ENCODE data around the gene EMSY. TPM values are rescaled to one million over a fixed set of nuclear protein-coding genes. Genes with fewer than 3 reads are reported as not detected.

Gene EMSY
- total RNA-seq, 1 experiment from 2014 or later = 9.0 TPM

- no peak for DNase-seq (ENCODE audit: extremely low read depth, low read depth)
Measured at GRCh38 chr11:76515494-76515893, 70.7 kb downstream of the EMSY start.

GRCh38 chr11:76523147-76523546 lies 78.3 kb downstream of the EMSY start:
- DNase-seq (ENCODE audit: extremely low read depth, low read depth) = no peak

GRCh38 chr11:76523786-76524436 lies 79.1 kb downstream of the EMSY start:
- no peak for DNase-seq (ENCODE audit: extremely low read depth, low read depth)

- no peak for DNase-seq (ENCODE audit: extremely low read depth, low read depth)
Measured at GRCh38 chr11:76524461-76524860, 79.6 kb downstream of the EMSY start.

GRCh38 chr11:76524919-76525318 lies 80.1 kb downstream of the EMSY start:
- DNase-seq (ENCODE audit: extremely low read depth, low read depth) = peak; percentile 7

GRCh38 chr11:76526878-76527277 lies 82.1 kb downstream of the EMSY start:
- DNase-seq (ENCODE audit: extremely low read depth, low read depth) = no peak

GRCh38 chr11:76542436-76542835 lies 97.6 kb downstream of the EMSY start:
- no peak for DNase-seq (ENCODE audit: extremely low read depth, low read depth)

GRCh38 chr11:76543006-76543703 lies 98.3 kb downstream of the EMSY start:
- DNase-seq (ENCODE audit: extremely low read depth, low read depth) = no peak

GRCh38 chr11:76550781-76551180 lies 106.0 kb downstream of the EMSY start:
- no peak for DNase-seq (ENCODE audit: extremely low read depth, low read depth)

- no peak for DNase-seq (ENCODE audit: extremely low read depth, low read depth)
Measured at GRCh38 chr11:76551400-76551799, 106.6 kb downstream of the EMSY start.

GRCh38 chr11:76552987-76553386 lies 108.2 kb downstream of the EMSY start:
- no peak for DNase-seq (ENCODE audit: extremely low read depth, low read depth)

- DNase-seq (ENCODE audit: extremely low read depth, low read depth) = no peak
Measured at GRCh38 chr11:76553554-76554476, 109.0 kb downstream of the EMSY start.

- DNase-seq (ENCODE audit: extremely low read depth, low read depth) = no peak
Measured at GRCh38 chr11:76554767-76555166, 109.9 kb downstream of the EMSY start.

GRCh38 chr11:76557466-76557865 lies 112.6 kb downstream of the EMSY start:
- DNase-seq (ENCODE audit: extremely low read depth, low read depth) = no peak

- no peak for DNase-seq (ENCODE audit: extremely low read depth, low read depth)
Measured at GRCh38 chr11:76558473-76558872, 113.7 kb downstream of the EMSY start.

- no peak for DNase-seq (ENCODE audit: extremely low read depth, low read depth)
Measured at GRCh38 chr11:76558891-76559290, 114.1 kb downstream of the EMSY start.

- DNase-seq (ENCODE audit: extremely low read depth, low read depth) = no peak
Measured at GRCh38 chr11:76559346-76559745, 114.5 kb downstream of the EMSY start.

- no peak for DNase-seq (ENCODE audit: extremely low read depth, low read depth)
Measured at GRCh38 chr11:76560219-76560618, 115.4 kb downstream of the EMSY start.

- no peak for DNase-seq (ENCODE audit: extremely low read depth, low read depth)
Measured at GRCh38 chr11:76561245-76561644, 116.4 kb downstream of the EMSY start.

GRCh38 chr11:76562541-76562940 lies 117.7 kb downstream of the EMSY start:
- no peak for DNase-seq (ENCODE audit: extremely low read depth, low read depth)

- DNase-seq (ENCODE audit: extremely low read depth, low read depth) = no peak
Measured at GRCh38 chr11:76564364-76564763, 119.5 kb downstream of the EMSY start.
